Endodermal cell (in vitro differentiated cells): ENCODE results near the gene CHD1L. TPM values are rescaled to one million over a fixed set of nuclear protein-coding genes. Genes with fewer than 3 reads are reported as not detected.

ENCODE experiments used
- DNase-seq: peaks from one replicate; pipeline ENCODE4 v3.0.0-alpha.2; 2017
- H3K27ac ChIP-seq: 2 replicates; pipeline ENCODE4 v1.5.1; 2013; ENCODE audit warnings: mild to moderate bottlenecking, low read depth, low read length, moderate library complexity
- H3K27me3 ChIP-seq: 2 replicates; pipeline ENCODE4 v1.6.1; 2013; ENCODE audit warnings: mild to moderate bottlenecking, low read length, moderate library complexity; ENCODE audit not compliant: insufficient read depth, control insufficient read depth, poor library complexity, severe bottlenecking
- H3K36me3 ChIP-seq: 2 replicates; pipeline ENCODE4 v1.7.0; 2013; ENCODE audit warnings: mild to moderate bottlenecking, low read length, moderate library complexity; ENCODE audit not compliant: control insufficient read depth, insufficient read depth
- H3K4me1 ChIP-seq: one replicate; pipeline ENCODE4 v1.7.0; 2013; ENCODE audit warnings: low read length; ENCODE audit not compliant: control insufficient read depth, insufficient read depth
- H3K4me3 ChIP-seq: 2 replicates; pipeline ENCODE4 v1.5.1; 2013; ENCODE audit warnings: mild to moderate bottlenecking, low read length, moderate library complexity
- H3K9ac ChIP-seq: 2 replicates; pipeline ENCODE4 v1.6.1; 2013; ENCODE audit warnings: mild to moderate bottlenecking, low read length, moderate library complexity; ENCODE audit not compliant: poor library complexity, severe bottlenecking; ENCODE audit errors: extremely low read depth
- H3K9me3 ChIP-seq: 2 replicates; pipeline ENCODE4 v1.6.1; 2013; ENCODE audit warnings: mild to moderate bottlenecking, low read length, moderate library complexity; ENCODE audit not compliant: control insufficient read depth
- H3K27ac Mint-ChIP-seq: 2 replicates; pipeline ENCODE4 v1.8.0; 2020; ENCODE audit warnings: mixed read lengths
- H3K27me3 Mint-ChIP-seq: 2 replicates; pipeline ENCODE4 v1.8.0; 2021; ENCODE audit warnings: mild to moderate bottlenecking, mixed read lengths; ENCODE audit not compliant: insufficient read depth
- H3K36me3 Mint-ChIP-seq: 2 replicates; pipeline ENCODE4 v1.8.0; 2020; ENCODE audit warnings: low read depth, mixed read lengths
- H3K4me1 Mint-ChIP-seq: 2 replicates; pipeline ENCODE4 v1.8.0; 2020; ENCODE audit warnings: mixed read lengths
- H3K4me3 Mint-ChIP-seq: 2 replicates; pipeline ENCODE4 v1.8.0; 2020; ENCODE audit warnings: mild to moderate bottlenecking, moderate library complexity, mixed read lengths
- H3K9me3 Mint-ChIP-seq: 2 replicates; pipeline ENCODE4 v1.8.0; 2020; ENCODE audit warnings: mild to moderate bottlenecking, mixed read lengths
- WGBS, 2 experiments: methylation state at CpG; one replicate each; pipeline versions ENCODE4 v1.1.5 to v1.1.7; 2013; ENCODE audit warnings: missing lambda C conversion rate in 2 of 2, mixed read lengths in 1 of 2; ENCODE audit not compliant: insufficient coverage in 1 of 2, insufficient read length in 1 of 2; 5-methylcytosine and 5-hydroxymethylcytosine counted together
- total RNA-seq, 2 donors: library from RNA; stranded (reverse); fragmentation: NEBNext Ultra II Directional in 1 of 2; extraction: Animal tissue kit (Norgen Biotek cat#: 25700) in 1 of 2; gene quantifications; 2 replicates in 1 of 2; 3 replicates in 1 of 2; pipeline ENCODE4 v1.2.1, GENCODE V29; 2021
- TF ChIP-seq, protein P1 (sequence below): fragments of 200-600 bp; sonication (generic); conservative IDR thresholded peaks from 2 replicates; pipeline ENCODE4 v1.5.0; 2021; ENCODE audit warnings: antibody characterized with exemption, mild to moderate bottlenecking

The CHD1L gene
- total RNA-seq, 2 donors from 2014 or later, result 112 to 117 TPM

DNA sequence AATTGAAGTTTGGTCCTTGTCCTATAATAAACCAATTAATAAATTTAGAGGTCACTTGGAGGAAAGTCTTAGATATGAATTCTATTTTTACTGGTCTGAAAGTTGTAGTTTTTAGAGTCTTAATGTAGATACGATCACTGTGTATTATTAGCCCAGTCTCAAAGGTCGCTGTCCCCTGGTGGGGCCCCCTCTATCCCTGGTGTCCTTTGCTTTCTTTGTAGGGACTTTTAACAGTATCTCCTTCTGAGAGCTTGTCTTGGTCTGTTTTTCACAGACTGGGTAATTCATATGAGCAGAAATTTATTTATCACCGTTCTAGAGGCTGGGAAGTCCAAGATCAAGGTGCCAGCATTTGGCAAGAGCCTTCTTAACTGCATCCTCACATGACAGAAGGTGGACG, 18.5 kb downstream of the CHD1L start:
- WGBS, 2 experiments, result 83 to 93% methylated on average over 1 to 4 of the region's 4 CpGs
- H3K27me3 ChIP-seq, result no peaks in the 10 kb centered on the region
- Mint-ChIP-seq H3K4me1 (no peaks in the 10 kb centered on the region), H3K27me3 (no peaks in the 10 kb centered on the region), H3K27ac (no peak overlapping the region), H3K4me3 (no peak overlapping the region), H3K9me3 (no peaks in the 10 kb centered on the region), H3K36me3 (peaks cover 65% of the 10 kb centered on the region)
- no peak overlapping the region for H3K9ac ChIP-seq
- H3K4me1 ChIP-seq, result no peaks in the 10 kb centered on the region
- DNase-seq, result no peak
- no peak overlapping the region for H3K4me3 ChIP-seq
- TF ChIP-seq, protein P1, sequence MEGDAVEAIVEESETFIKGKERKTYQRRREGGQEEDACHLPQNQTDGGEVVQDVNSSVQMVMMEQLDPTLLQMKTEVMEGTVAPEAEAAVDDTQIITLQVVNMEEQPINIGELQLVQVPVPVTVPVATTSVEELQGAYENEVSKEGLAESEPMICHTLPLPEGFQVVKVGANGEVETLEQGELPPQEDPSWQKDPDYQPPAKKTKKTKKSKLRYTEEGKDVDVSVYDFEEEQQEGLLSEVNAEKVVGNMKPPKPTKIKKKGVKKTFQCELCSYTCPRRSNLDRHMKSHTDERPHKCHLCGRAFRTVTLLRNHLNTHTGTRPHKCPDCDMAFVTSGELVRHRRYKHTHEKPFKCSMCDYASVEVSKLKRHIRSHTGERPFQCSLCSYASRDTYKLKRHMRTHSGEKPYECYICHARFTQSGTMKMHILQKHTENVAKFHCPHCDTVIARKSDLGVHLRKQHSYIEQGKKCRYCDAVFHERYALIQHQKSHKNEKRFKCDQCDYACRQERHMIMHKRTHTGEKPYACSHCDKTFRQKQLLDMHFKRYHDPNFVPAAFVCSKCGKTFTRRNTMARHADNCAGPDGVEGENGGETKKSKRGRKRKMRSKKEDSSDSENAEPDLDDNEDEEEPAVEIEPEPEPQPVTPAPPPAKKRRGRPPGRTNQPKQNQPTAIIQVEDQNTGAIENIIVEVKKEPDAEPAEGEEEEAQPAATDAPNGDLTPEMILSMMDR, result no peak
- H3K9me3 ChIP-seq, result no peaks in the 10 kb centered on the region
- peaks cover 95% of the 10 kb centered on the region for H3K36me3 ChIP-seq
- no peak overlapping the region for H3K27ac ChIP-seq

DNA sequence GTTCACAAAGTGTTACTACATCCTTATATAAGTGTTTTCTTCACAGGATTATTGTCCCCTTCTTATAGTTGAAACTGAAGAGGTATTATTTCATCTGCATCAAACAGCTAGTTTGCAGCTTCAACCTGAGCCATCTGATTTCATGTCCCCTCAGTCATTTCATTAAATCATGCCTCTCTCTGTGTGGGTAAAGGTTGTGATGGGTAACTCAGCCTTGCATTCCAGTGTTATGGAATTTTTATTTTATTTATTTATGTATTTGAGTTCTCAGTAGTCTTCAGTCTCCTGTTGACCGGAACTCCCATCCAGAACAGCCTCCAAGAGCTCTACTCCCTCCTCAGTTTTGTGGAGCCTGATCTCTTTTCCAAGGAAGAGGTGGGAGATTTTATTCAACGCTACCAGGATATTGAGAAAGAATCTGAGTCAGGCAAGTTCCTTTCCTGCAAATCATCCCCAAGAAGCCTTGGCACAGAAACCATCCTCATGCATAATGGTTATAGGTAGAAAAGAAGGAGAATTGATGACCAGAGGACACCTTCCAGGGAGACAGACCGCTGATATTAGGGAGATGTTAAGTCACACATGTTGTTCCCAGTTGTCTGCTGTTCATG, 21.8 kb downstream of the CHD1L start:
- Histone ChIP-seq H3K27me3 (no peaks in the 10 kb centered on the region), H3K36me3 (peaks cover 98% of the 10 kb centered on the region), H3K4me1 (no peaks in the 10 kb centered on the region), H3K9ac (no peak overlapping the region), H3K9me3 (no peaks in the 10 kb centered on the region), H3K4me3 (no peak overlapping the region), H3K27ac (no peak overlapping the region)
- Mint-ChIP-seq H3K9me3 (no peaks in the 10 kb centered on the region), H3K4me3 (no peak overlapping the region), H3K27me3 (no peaks in the 10 kb centered on the region), H3K36me3 (peaks cover 77% of the 10 kb centered on the region), H3K27ac (no peak overlapping the region), H3K4me1 (no peaks in the 10 kb centered on the region)
- DNase-seq, result no peak
- TF ChIP-seq, protein P1, result no peak
- 88 to 93% methylated on average over 1 to 3 of the region's 3 CpGs for WGBS, 2 experiments

DNA sequence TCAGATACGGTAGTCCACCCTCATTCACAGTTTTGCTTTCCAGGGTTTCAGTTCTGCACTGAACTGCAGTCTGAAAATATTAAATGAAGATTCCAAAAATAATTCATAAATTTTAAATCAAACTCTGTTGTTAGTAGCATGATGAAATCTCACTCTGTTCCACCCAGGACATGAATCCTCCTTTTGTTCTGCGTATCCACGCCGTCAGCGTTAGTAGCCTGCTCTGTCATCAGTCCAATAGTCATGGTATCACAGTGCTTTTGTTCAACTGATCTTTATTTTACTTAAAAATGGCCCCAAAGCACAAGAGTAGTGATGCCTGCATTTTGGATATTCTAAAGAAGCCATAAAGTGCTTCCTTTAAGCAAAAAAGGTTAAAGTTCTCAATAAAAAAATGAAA, 23.9 kb downstream of the CHD1L start:
- DNase-seq, result no peak
- H3K27me3 ChIP-seq, result no peaks in the 10 kb centered on the region
- H3K9ac ChIP-seq, result no peak overlapping the region
- TF ChIP-seq, protein P1, result no peak
- H3K27me3 Mint-ChIP-seq, result no peaks in the 10 kb centered on the region
- H3K36me3 Mint-ChIP-seq, result peaks cover 76% of the 10 kb centered on the region
- peaks cover 98% of the 10 kb centered on the region for H3K36me3 ChIP-seq
- H3K4me3 Mint-ChIP-seq, result no peak overlapping the region
- H3K27ac Mint-ChIP-seq, result no peak overlapping the region
- H3K9me3 Mint-ChIP-seq, result no peaks in the 10 kb centered on the region
- H3K4me1 ChIP-seq, result no peaks in the 10 kb centered on the region
- H3K27ac ChIP-seq, result no peak overlapping the region
- no peak overlapping the region for H3K4me3 ChIP-seq
- H3K9me3 ChIP-seq, result no peaks in the 10 kb centered on the region
- 96 to 98% methylated on average over 5 of the region's 5 CpGs for WGBS, 2 experiments
- H3K4me1 Mint-ChIP-seq, result peaks cover 6% of the 10 kb centered on the region
